ENCODE measurements around the gene DBH.

DNA sequence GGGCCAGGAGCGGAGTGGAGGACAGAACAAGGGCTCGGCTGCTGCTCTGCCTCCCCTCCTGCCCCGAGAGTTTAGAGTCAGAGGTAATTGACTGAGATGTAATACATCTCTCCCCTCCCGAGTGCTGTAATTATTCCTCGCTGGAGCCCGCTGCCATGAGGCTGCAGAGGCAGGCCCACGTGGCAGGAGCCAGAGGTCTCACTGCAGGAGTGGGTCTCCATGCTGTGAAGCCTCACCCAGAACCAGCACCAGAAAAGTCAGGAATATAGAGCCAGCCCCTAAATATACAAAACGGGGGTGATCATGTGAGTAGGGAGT, 29.5 kb upstream of the DBH start:
- no peak for TF ChIP-seq POLR2A (IDR thresholded peaks at IDR 0.05)
- TF ChIP-seq, protein P1, sequence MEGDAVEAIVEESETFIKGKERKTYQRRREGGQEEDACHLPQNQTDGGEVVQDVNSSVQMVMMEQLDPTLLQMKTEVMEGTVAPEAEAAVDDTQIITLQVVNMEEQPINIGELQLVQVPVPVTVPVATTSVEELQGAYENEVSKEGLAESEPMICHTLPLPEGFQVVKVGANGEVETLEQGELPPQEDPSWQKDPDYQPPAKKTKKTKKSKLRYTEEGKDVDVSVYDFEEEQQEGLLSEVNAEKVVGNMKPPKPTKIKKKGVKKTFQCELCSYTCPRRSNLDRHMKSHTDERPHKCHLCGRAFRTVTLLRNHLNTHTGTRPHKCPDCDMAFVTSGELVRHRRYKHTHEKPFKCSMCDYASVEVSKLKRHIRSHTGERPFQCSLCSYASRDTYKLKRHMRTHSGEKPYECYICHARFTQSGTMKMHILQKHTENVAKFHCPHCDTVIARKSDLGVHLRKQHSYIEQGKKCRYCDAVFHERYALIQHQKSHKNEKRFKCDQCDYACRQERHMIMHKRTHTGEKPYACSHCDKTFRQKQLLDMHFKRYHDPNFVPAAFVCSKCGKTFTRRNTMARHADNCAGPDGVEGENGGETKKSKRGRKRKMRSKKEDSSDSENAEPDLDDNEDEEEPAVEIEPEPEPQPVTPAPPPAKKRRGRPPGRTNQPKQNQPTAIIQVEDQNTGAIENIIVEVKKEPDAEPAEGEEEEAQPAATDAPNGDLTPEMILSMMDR (IDR thresholded peaks at IDR 0.05) = no peak

Data from body of pancreas (tissue), 4 donors.